Hippocampal formation (tissue), 2 donors: ENCODE measurements around the gene C10orf95.
A peak's percentile ranks its signal among the peaks of the same experiment; 100 is the strongest.
"Not testable (repeated sequence)": the region's sequence is repeated elsewhere in the genome, so short reads cannot be mapped to it uniquely, and the experiment has no call there.

Source experiments
- DNase-seq, 2 donors: peaks; one replicate each; lab custom pipeline; 2025; lab: John Stamatoyannopoulos, UW

C10orf95 gene

GRCh38 chr10:102465466-102465865 is 14.1 kb upstream of the C10orf95 start:
- no peak for DNase-seq

- no peak for DNase-seq
These were observed 12.6 kb upstream of the C10orf95 start for GRCh38 chr10:102463983-102464382.

GRCh38 chr10:102462512-102463054 is 11.2 kb upstream of the C10orf95 start:
- no peak for DNase-seq

- peak; percentile 76 to 83 for DNase-seq
These were observed 10.1 kb upstream of the C10orf95 start for GRCh38 chr10:102461187-102462054.

- no peak for DNase-seq
These were observed 9.5 kb upstream of the C10orf95 start for GRCh38 chr10:102460836-102461186.

DNA sequence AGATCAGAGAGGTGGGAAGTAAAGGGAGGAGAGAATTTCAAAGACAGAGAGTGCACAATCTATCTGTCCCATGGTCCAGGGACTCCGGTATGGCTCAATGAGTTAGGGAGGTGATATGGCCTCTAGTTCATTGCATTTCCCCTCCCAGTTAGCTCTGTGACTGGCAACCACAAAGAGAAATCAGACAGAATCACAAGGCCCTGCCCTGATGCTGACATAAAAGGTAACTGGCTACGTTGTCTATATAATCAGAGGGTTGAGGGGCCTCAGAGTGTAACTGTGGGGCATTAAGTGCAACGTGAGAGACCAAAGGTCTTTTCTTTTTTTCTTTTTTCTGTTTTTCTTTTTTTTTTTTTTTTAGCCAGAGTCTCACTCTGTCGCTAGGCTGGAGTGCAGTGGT is 7.3 kb upstream of the C10orf95 start:
- DNase-seq: no peak

DNA sequence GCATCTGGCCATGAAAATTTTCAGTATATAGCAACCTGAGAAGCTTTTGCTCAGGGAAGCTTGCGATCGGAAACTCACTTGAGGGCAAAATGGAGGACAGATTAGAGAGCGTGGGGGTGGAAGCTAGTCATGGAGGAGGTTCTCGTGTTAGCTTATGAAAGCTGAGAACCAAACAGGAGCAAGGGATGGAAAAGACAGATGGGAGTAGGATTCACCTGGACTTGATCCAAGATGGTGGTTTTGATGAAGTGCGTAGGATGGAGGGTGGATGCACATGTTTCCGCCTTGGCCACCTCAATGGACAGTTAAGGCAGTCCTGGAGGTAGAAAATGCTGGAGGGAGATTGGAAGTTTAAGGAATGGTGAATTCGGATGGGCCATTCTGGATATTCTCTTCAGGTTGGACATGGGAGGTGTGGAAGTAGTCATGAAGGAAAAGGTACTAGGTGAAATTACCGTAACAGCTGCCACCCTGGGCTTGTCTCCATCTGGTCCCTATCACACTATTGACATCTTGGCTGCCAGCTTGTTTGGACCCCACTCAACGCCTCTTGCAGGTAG is 6.3 kb upstream of the C10orf95 start:
- no peak for DNase-seq

DNA sequence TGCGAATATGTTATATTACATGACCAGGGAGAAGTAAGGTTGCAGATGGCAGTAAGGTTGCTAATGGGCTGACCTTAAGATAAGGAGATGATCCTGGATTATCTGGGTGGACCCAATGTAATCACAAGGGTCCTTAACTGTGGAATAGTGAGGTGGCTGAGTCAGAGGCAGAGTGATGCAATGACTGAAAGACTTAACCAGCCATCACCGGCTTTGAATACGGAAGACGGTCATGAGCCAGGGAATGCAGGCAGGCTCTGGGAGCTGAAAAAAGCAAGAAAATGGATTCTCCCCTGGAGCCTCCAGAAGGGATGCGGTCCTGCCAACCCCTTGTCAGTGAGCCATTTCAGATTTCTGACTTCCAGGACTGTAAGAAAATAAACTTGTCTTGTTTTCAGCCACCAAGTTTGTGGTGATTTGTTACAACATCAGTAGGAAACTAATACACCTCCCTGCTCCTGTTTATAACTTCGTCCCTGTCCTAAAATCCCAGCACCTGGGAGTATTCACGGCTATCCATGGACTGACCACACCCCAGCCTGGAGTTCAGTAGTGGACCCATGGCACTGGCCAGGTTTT is 4.6 kb upstream of the C10orf95 start:
- no peak for DNase-seq

DNA sequence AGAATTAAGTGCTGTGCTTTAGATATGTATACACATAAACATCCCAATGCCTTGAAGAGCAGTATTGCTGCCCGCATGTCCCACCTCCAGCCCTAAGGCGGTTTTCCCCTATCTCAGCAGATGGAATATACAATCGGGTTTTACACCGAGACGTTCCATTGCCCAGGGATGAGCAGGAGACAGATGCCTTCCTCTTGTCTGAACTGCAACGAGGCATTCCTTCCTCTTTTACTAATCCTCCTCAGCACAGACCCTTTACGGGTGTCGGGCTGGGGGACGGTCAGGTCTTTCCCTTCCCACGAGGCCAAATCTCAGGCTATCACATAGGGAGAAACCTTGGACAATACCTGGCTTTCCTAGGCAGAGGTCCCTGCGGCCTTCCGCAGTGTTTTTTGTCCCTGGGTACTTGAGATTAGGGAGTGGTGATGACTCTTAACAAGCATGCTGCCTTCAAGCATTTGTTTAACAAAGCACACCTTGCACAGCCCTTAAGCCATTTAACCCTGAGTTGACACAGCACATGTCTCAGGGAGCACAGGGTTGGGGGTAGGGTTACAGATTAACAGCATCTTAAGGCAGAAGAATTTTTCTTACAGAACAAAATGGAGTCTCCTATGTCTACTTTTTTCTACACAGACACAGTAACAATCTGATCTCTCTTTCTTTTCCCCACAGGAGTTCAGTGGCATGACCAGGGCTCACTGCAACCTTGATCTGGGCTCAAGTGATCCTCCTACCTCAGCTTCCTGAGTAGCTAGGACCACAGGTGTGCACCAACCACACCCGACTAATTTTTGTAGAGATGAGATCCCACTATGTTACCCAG is 3.5 kb upstream of the C10orf95 start:
- not testable (repeated sequence) for DNase-seq

DNA sequence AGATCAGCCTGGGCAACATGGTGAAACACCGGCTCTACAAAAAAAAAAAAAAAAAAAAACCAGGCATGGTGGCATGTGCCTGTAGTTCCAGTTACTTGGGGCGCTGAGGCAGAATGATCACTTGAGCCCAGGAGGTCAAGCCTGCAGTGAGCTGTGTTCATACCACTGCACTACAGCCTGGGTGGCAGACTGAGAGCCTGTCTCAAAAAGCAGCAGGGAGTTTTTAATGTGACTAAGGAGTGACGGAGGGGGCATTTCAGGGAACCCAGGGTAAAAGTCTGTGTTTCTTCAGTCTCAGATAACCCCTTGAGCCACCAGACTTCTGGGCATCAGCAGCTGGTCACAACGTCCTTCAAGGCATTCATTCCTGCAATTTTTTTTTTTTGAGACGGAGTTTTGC is 2.2 kb upstream of the C10orf95 start:
- DNase-seq: no peak

GRCh38 chr10:102452672-102453340 is 1.5 kb upstream of the C10orf95 start:
- DNase-seq: peak in 1 of 2 donors; percentile 33

- peak; percentile 57 to 73 for DNase-seq
These were observed 804 bp downstream of the C10orf95 start for GRCh38 chr10:102450374-102451104.

DNA sequence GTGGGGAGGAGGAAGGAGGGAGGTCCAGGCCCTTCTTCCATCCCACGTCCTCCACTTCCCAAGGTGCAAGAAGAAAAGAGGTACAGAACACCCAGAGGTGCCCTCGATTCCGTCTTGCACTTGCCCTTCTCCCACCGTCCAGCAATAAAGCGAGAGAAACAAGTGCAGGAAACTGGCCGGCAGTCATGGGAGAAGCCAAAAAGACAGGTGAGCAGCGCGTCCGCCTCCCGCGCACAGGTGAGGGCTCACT is 1.3 kb downstream of the C10orf95 start:
- DNase-seq: no peak

DNA sequence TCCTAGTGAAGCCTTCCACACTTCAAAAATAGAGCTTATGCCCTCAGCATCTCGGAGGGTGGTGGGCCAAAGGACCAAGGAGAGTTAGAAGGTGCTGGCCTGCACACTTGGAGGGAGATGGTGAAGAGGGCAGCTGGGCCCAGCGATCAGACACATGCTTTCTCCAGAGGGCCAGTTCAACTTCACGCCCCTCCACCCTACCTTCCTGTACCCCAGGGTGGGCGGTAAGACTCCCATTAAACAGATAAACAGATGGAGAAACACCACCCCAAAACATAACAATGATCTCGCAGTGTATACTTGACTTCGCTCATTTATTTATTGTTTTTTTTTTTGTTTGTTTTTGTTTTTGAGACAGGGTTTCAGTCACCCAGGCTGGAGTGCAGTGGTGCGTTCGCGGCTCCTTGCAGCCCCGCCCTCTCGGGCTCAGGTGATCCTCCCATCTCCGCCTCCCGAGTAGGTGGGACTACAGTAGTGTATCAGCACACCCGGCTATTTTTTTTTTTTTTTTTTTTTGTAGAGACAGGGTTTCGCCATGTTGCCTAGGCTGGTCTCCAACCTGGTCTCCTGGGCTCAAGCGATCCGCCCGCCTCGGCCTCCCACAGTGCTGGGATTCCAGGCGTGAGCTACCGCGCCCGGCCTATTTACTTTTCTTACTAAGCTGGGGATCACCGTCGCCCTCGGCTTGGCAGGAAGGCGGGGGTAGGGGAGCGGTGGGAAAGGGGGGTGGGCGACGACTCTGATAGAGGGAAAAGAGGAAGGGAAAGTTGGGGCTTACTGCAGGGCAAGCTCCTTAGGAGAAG is 1.8 kb downstream of the C10orf95 start:
- peak in 1 of 2 donors; percentile 42 for DNase-seq

- no peak for DNase-seq
These were observed 6.5 kb downstream of the C10orf95 start for GRCh38 chr10:102444851-102445250.

DNA sequence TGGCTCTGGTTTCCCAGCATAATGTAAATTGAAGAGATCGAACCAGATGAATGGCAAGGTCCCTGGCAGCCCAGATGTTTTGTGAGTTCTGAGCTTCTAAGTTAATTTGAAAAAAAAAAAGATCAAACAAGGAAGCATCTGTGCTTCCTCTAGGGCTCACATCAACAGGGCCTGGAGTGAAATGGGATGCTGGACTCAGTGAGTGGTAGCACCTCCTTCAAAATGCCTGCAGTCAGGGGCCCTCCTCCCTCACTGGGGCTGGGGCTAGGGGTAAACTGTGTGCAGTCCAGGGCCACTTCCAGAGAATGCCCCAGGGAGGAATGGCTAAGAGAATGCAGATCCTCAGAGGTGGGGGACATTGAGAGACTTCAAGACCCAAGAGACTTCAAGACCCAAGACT is 13.0 kb downstream of the C10orf95 start:
- no peak for DNase-seq

DNA sequence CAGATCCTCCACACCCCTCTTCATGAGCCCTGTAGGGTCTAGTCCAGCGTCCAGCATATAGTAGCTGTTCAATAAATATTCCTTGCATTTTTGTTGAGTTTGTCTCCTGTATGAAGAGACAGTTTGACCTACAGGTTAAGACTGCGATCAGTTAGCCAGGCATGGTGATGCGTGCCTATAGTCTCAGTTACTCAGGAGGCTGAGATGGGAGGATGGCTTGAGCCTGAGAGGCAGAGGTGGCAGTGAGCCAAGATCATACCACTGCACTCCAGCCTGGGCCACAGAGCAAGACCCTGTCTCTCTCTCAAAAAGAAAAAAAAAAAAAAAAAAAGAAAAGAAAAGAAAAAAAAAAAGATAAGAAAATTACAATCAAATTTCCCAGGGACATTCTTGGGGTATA is 13.8 kb downstream of the C10orf95 start:
- no peak for DNase-seq

GRCh38 chr10:102436312-102436711 is 15.0 kb downstream of the C10orf95 start:
- no peak for DNase-seq

- no peak for DNase-seq
These were observed 15.7 kb downstream of the C10orf95 start for GRCh38 chr10:102435529-102436233.

- DNase-seq: no peak
These were observed 16.2 kb downstream of the C10orf95 start for GRCh38 chr10:102435133-102435497.
